MM.1S (cell line): Measurements from ENCODE around the gene SORCS2.

ENCODE experiments used
- DNase-seq: peaks from one replicate; pipeline ENCODE4 v3.0.0-alpha.2; 2015
- H2AFZ ChIP-seq: fragments of 300-600 bp; sonication (generic); 2 replicates; pipeline ENCODE4 v1.6.0; 2016; ENCODE audit warnings: antibody characterized with exemption, low read length
- H3F3A ChIP-seq: fragments of 300-600 bp; sonication (generic); 2 replicates; pipeline ENCODE4 v1.6.1; 2016; ENCODE audit warnings: mild to moderate bottlenecking, antibody characterized with exemption, low read length, moderate library complexity, mixed read lengths; ENCODE audit not compliant: insufficient read depth
- H3K27ac ChIP-seq: fragments of 300-600 bp; sonication (generic); 2 replicates; pipeline ENCODE4 v1.5.1; 2016; ENCODE audit warnings: mild to moderate bottlenecking, low read length
- H3K27me3 ChIP-seq: fragments of 300-600 bp; sonication (generic); replicated peaks from 2 replicates; pipeline ENCODE4 v1.6.0; 2016; ENCODE audit warnings: low read length; ENCODE audit not compliant: insufficient read depth
- H3K36me3 ChIP-seq: fragments of 300-600 bp; sonication (generic); replicated peaks from 2 replicates; pipeline ENCODE4 v1.6.1; 2016; ENCODE audit warnings: mild to moderate bottlenecking, low read length, mixed read lengths; ENCODE audit not compliant: insufficient read depth
- H3K4me1 ChIP-seq: fragments of 300-600 bp; sonication (generic); 2 replicates; pipeline ENCODE4 v1.6.1; 2016; ENCODE audit warnings: low read length, mixed read lengths
- H3K4me2 ChIP-seq: fragments of 300-600 bp; sonication (generic); 2 replicates; pipeline ENCODE4 v1.6.0; 2016; ENCODE audit warnings: low read depth, low read length
- H3K4me3 ChIP-seq: fragments of 300-600 bp; sonication (generic); 2 replicates; pipeline ENCODE4 v1.5.1; 2016; ENCODE audit warnings: low read length, mixed read lengths
- H3K79me2 ChIP-seq: fragments of 300-600 bp; sonication (generic); 2 replicates; pipeline ENCODE4 v1.6.1; 2016; ENCODE audit warnings: mixed run types, low read length, mixed read lengths
- H3K9ac ChIP-seq: fragments of 300-600 bp; sonication (generic); 2 replicates; pipeline ENCODE4 v1.6.1; 2016; ENCODE audit warnings: low read length, mixed read lengths
- H3K9me2 ChIP-seq: fragments of 300-600 bp; sonication (generic); replicated peaks from 2 replicates; pipeline ENCODE4 v1.6.1; 2016; ENCODE audit warnings: mild to moderate bottlenecking, low read length, mixed read lengths; ENCODE audit not compliant: insufficient read depth
- H3K9me3 ChIP-seq: fragments of 300-600 bp; sonication (generic); replicated peaks from 2 replicates; pipeline ENCODE4 v1.6.1; 2016; ENCODE audit warnings: mild to moderate bottlenecking, low read length, mixed read lengths; ENCODE audit not compliant: insufficient read depth
- H4K20me1 ChIP-seq: fragments of 300-600 bp; sonication (generic); 2 replicates; pipeline ENCODE4 v1.6.1; 2016; ENCODE audit warnings: mild to moderate bottlenecking, low read length, moderate library complexity, mixed read lengths; ENCODE audit not compliant: insufficient read depth
- EZH2 ChIP-seq: fragments of 300-600 bp; sonication (generic); optimal IDR thresholded peaks from 2 replicates; pipeline ENCODE3; 2017; ENCODE audit warnings: low read depth, mild to moderate bottlenecking, antibody characterized with exemption, low read length, mixed read lengths
- EZH2phosphoT487 ChIP-seq: fragments of 300-600 bp; sonication (generic); IDR thresholded peaks from 2 replicates; pipeline ENCODE4 v1.6.1; 2018; ENCODE audit warnings: antibody characterized with exemption, low read length
- TF ChIP-seq, protein P1 (sequence below): fragments of 300-600 bp; sonication (generic); IDR thresholded peaks from 2 replicates; pipeline ENCODE4 v1.5.1; 2016; ENCODE audit warnings: antibody characterized with exemption, low read length, mixed read lengths

Gene SORCS2

GRCh38 chr4:7189066-7189465 lies 3.3 kb upstream of the SORCS2 start:
- H3K27me3 ChIP-seq = peaks cover 74% of the 10 kb centered on the region
- no peak overlapping the region for H3K4me2 ChIP-seq

GRCh38 chr4:7189475-7190277 lies 2.7 kb upstream of the SORCS2 start:
- no peak for DNase-seq
- Histone ChIP-seq H4K20me1 (no peaks in the 10 kb centered on the region), H3K36me3 (no peaks in the 10 kb centered on the region), H3K4me1 (no peaks in the 10 kb centered on the region), H3K9me2 (no peaks in the 10 kb centered on the region), H3K4me3 (no peak overlapping the region), H3K9me3 (no peaks in the 10 kb centered on the region), H3F3A (no peaks in the 10 kb centered on the region), H3K79me2 (no peaks in the 10 kb centered on the region), H3K4me2 (no peak overlapping the region), H3K27me3 (peaks cover 76% of the 10 kb centered on the region), H3K9ac (no peak overlapping the region), H3K27ac (no peak overlapping the region), H2AFZ (no peak overlapping the region)
- TF ChIP-seq EZH2phosphoT487 (no peak), EZH2 (no peak)
- TF ChIP-seq, protein P1, sequence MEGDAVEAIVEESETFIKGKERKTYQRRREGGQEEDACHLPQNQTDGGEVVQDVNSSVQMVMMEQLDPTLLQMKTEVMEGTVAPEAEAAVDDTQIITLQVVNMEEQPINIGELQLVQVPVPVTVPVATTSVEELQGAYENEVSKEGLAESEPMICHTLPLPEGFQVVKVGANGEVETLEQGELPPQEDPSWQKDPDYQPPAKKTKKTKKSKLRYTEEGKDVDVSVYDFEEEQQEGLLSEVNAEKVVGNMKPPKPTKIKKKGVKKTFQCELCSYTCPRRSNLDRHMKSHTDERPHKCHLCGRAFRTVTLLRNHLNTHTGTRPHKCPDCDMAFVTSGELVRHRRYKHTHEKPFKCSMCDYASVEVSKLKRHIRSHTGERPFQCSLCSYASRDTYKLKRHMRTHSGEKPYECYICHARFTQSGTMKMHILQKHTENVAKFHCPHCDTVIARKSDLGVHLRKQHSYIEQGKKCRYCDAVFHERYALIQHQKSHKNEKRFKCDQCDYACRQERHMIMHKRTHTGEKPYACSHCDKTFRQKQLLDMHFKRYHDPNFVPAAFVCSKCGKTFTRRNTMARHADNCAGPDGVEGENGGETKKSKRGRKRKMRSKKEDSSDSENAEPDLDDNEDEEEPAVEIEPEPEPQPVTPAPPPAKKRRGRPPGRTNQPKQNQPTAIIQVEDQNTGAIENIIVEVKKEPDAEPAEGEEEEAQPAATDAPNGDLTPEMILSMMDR = no peak

More at GRCh38 chr4:7189066-7189465, 3.3 kb upstream of the SORCS2 start:
- Histone ChIP-seq H3K9me2 (no peaks in the 10 kb centered on the region), H4K20me1 (no peaks in the 10 kb centered on the region), H3K4me1 (no peaks in the 10 kb centered on the region), H3K9ac (no peak overlapping the region), H3K4me3 (no peak overlapping the region), H3K79me2 (no peaks in the 10 kb centered on the region), H3K9me3 (no peaks in the 10 kb centered on the region), H3F3A (no peaks in the 10 kb centered on the region), H2AFZ (no peak overlapping the region), H3K27ac (no peak overlapping the region), H3K36me3 (no peaks in the 10 kb centered on the region)
- TF ChIP-seq EZH2 (no peak), EZH2phosphoT487 (no peak)
- TF ChIP-seq, protein P1 = no peak
- DNase-seq = no peak

DNA sequence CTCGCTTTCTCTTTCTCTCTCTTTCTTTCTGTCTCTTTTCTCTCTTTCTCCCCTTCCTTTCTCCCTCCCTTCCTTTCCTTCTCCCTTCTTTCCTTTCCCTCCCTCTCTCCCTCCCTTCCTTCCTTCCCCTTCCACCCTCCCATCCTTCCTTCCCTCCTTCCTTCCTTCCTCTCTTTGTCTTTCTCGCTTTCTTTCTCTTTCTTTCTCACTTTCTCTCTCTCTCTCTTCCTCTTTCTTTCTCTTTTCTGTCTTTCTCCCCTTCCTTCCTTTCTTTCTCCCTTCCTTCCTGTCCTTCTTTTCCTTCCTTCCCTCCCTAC lies 2.1 kb upstream of the SORCS2 start:
- Histone ChIP-seq H3K27ac (no peak overlapping the region), H3K4me2 (no peak overlapping the region), H3K4me3 (no peak overlapping the region), H2AFZ (no peak overlapping the region), H3K27me3 (peaks cover 79% of the 10 kb centered on the region), H3K9ac (no peak overlapping the region), H3K9me2 (no peaks in the 10 kb centered on the region), H3K9me3 (no peaks in the 10 kb centered on the region), H3K79me2 (no peaks in the 10 kb centered on the region), H3K4me1 (no peaks in the 10 kb centered on the region), H4K20me1 (no peaks in the 10 kb centered on the region), H3K36me3 (no peaks in the 10 kb centered on the region), H3F3A (no peaks in the 10 kb centered on the region)
- DNase-seq = no peak
- TF ChIP-seq, protein P1 = no peak
- TF ChIP-seq EZH2phosphoT487 (no peak), EZH2 (no peak)
